Calu3 (cell line): ENCODE measurements around the gene SNX10. TPM values are rescaled to one million over a fixed set of nuclear protein-coding genes. Genes with fewer than 3 reads are reported as not detected.
A peak's percentile ranks its signal among the peaks of the same experiment; 100 is the strongest.

Source experiments
- BruUV-seq: library from RNA; stranded (reverse); fragments of 400-500 nt; replicated peaks from 2 replicates; lab custom pipeline; 2021; lab: Mats Ljungman, UMichigan
- CTCF ChIA-PET: fragments of 300-600 bp; sonication (Branson Sonifier 250); formaldehyde crosslinking; loops from one replicate; lab custom pipeline; 2022; ENCODE audit warnings: antibody characterized with exemption; lab: Charles Lee
- DNase-seq: peaks from one replicate; pipeline ENCODE4 v3.0.0; 2022
- H3K27ac Mint-ChIP-seq: one replicate; pipeline ENCODE4 v1.8.0; 2022; ENCODE audit warnings: mixed read lengths; ENCODE audit not compliant: unreplicated experiment
- H3K27me3 Mint-ChIP-seq: one replicate; pipeline ENCODE4 v1.8.0; 2022; ENCODE audit warnings: mixed read lengths; ENCODE audit not compliant: unreplicated experiment
- H3K36me3 Mint-ChIP-seq: one replicate; pipeline ENCODE4 v1.8.0; 2022; ENCODE audit warnings: mild to moderate bottlenecking, moderate library complexity, mixed read lengths; ENCODE audit not compliant: insufficient read depth, unreplicated experiment
- H3K4me1 Mint-ChIP-seq: one replicate; pipeline ENCODE4 v1.8.0; 2022; ENCODE audit warnings: mild to moderate bottlenecking, low read depth, mixed read lengths; ENCODE audit not compliant: unreplicated experiment
- H3K4me3 Mint-ChIP-seq: one replicate; pipeline ENCODE4 v1.8.0; 2022; ENCODE audit warnings: mild to moderate bottlenecking, low read depth, moderate library complexity, mixed read lengths; ENCODE audit not compliant: unreplicated experiment
- H3K9me3 Mint-ChIP-seq: one replicate; pipeline ENCODE4 v1.8.0; 2022; ENCODE audit warnings: low read depth, mixed read lengths; ENCODE audit not compliant: unreplicated experiment
- CTCF ChIP-seq: fragments of 200-600 bp; IDR thresholded peaks from one replicate; pipeline ENCODE4 v1.8.0; 2022; ENCODE audit warnings: antibody characterized with exemption; ENCODE audit not compliant: unreplicated experiment
- intact Hi-C: fragments of 100-400 bp; cut with micrococcal nuclease; formaldehyde crosslinking; loops from one replicate; pipeline ENCODE4 v1.10.0; 2022; ENCODE audit not compliant: unreplicated experiment
- total RNA-seq: library from RNA; stranded (reverse); gene quantifications from 2 replicates; pipeline ENCODE4 v1.2.3, GENCODE V29; 2022

SNX10 gene
- total RNA-seq, 1 experiment from 2014 or later, result 22.1 TPM

- H3K27ac Mint-ChIP-seq, result no peak overlapping the region
- CTCF ChIA-PET, result interaction anchor here (1.5 kb wide), 1 partner anchor 86 kb away, joined by 7 read pairs; no protein-coding TSS in a partner anchor
- DNase-seq, result peak; percentile 13
- peak; percentile 57 for TF ChIP-seq CTCF
- no peaks in the 10 kb centered on the region for H3K27me3 Mint-ChIP-seq
- H3K36me3 Mint-ChIP-seq, result no peaks in the 10 kb centered on the region
- intact Hi-C loops, result loop anchor here (1.0 to 5.0 kb wide), 3 partner anchors 87 to 388 kb away; no protein-coding TSS in a partner anchor
- no peaks in the 10 kb centered on the region for H3K9me3 Mint-ChIP-seq
- H3K4me3 Mint-ChIP-seq, result no peak overlapping the region
- no peaks in the 10 kb centered on the region for H3K4me1 Mint-ChIP-seq
- no TSS peak for BruUV-seq
Observed at GRCh38 chr7:26278770-26279169, 12.9 kb upstream of the SNX10 start.

DNA sequence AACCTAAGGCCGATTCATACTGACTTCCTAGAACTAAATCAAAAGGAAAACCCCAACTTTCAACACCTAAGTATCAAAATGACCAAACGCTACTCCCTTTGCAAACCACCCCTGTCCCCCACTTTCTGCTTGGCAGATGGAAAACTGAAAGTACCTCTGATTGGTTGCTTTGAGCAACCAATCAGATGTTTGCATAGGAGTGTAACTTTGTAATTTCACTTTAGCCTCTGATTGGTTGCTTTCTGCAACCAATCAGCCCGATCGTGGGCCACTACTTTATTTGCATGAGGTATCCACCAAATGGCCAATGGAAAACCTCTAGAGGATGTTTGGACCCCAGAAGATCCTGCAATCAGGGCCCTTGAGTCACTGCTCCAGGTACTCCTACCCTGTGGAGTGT, 12.3 kb upstream of the SNX10 start:
- Mint-ChIP-seq H3K9me3 (no peaks in the 10 kb centered on the region), H3K4me3 (no peak overlapping the region), H3K4me1 (no peaks in the 10 kb centered on the region), H3K27me3 (no peaks in the 10 kb centered on the region), H3K27ac (no peak overlapping the region), H3K36me3 (no peaks in the 10 kb centered on the region)
- BruUV-seq, result no TSS peak
- no peak for DNase-seq
- CTCF ChIA-PET, result interaction anchor here (1.5 kb wide), 1 partner anchor 86 kb away, joined by 7 read pairs; no protein-coding TSS in a partner anchor
- TF ChIP-seq CTCF, result no peak
- intact Hi-C loops, result loop anchor here (2.0 to 5.0 kb wide), 2 partner anchors 387 kb away; no protein-coding TSS in a partner anchor

GRCh38 chr7:26280097-26280496, 11.6 kb upstream of the SNX10 start:
- H3K4me1 Mint-ChIP-seq, result no peaks in the 10 kb centered on the region
- BruUV-seq, result no TSS peak
- no peaks in the 10 kb centered on the region for H3K9me3 Mint-ChIP-seq
- DNase-seq, result no peak
- intact Hi-C loops, result no loop called here
- no peaks in the 10 kb centered on the region for H3K27me3 Mint-ChIP-seq
- H3K36me3 Mint-ChIP-seq, result no peaks in the 10 kb centered on the region
- no peak overlapping the region for H3K4me3 Mint-ChIP-seq
- no peak overlapping the region for H3K27ac Mint-ChIP-seq
- CTCF ChIA-PET, result no interaction called here
- TF ChIP-seq CTCF, result no peak

DNA sequence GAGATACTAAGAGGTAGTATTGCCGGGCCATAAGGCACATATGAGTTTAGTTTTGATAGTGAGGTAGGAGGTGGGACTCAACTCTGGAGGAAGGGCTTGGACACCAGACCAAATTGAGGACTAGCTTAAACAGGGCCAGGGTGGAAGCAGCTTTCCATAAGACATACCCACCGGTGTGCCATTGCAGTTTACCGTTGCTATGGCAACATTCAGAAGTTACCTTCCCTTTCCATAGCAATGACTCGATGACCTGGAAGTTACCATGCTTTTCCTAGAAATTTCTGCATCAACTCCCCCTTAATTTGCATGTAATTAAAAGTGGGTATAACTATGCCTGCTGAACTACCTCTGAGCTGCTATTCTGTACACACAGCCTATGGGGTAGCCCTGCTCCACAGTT, 10.9 kb upstream of the SNX10 start:
- intact Hi-C loops, result no loop called here
- H3K27me3 Mint-ChIP-seq, result no peaks in the 10 kb centered on the region
- no peak overlapping the region for H3K27ac Mint-ChIP-seq
- no peaks in the 10 kb centered on the region for H3K4me1 Mint-ChIP-seq
- DNase-seq, result no peak
- H3K4me3 Mint-ChIP-seq, result no peak overlapping the region
- BruUV-seq, result no TSS peak
- H3K9me3 Mint-ChIP-seq, result no peaks in the 10 kb centered on the region
- no peak for TF ChIP-seq CTCF
- H3K36me3 Mint-ChIP-seq, result no peaks in the 10 kb centered on the region
- CTCF ChIA-PET, result no interaction called here
